MM.1S (cell line): ENCODE results near the gene HOXB5.
A peak's percentile ranks its signal among the peaks of the same experiment; 100 is the strongest.

Source experiments
- DNase-seq: peaks from one replicate; pipeline ENCODE4 v3.0.0-alpha.2; 2015
- H2AFZ ChIP-seq: fragments of 300-600 bp; sonication (generic); 2 replicates; pipeline ENCODE4 v1.6.0; 2016; ENCODE audit warnings: antibody characterized with exemption, low read length
- H3F3A ChIP-seq: fragments of 300-600 bp; sonication (generic); 2 replicates; pipeline ENCODE4 v1.6.1; 2016; ENCODE audit warnings: mild to moderate bottlenecking, antibody characterized with exemption, low read length, moderate library complexity, mixed read lengths; ENCODE audit not compliant: insufficient read depth
- H3K27ac ChIP-seq: fragments of 300-600 bp; sonication (generic); 2 replicates; pipeline ENCODE4 v1.5.1; 2016; ENCODE audit warnings: mild to moderate bottlenecking, low read length
- H3K27me3 ChIP-seq: fragments of 300-600 bp; sonication (generic); replicated peaks from 2 replicates; pipeline ENCODE4 v1.6.0; 2016; ENCODE audit warnings: low read length; ENCODE audit not compliant: insufficient read depth
- H3K36me3 ChIP-seq: fragments of 300-600 bp; sonication (generic); replicated peaks from 2 replicates; pipeline ENCODE4 v1.6.1; 2016; ENCODE audit warnings: mild to moderate bottlenecking, low read length, mixed read lengths; ENCODE audit not compliant: insufficient read depth
- H3K4me1 ChIP-seq: fragments of 300-600 bp; sonication (generic); 2 replicates; pipeline ENCODE4 v1.6.1; 2016; ENCODE audit warnings: low read length, mixed read lengths
- H3K4me2 ChIP-seq: fragments of 300-600 bp; sonication (generic); 2 replicates; pipeline ENCODE4 v1.6.0; 2016; ENCODE audit warnings: low read depth, low read length
- H3K4me3 ChIP-seq: fragments of 300-600 bp; sonication (generic); 2 replicates; pipeline ENCODE4 v1.5.1; 2016; ENCODE audit warnings: low read length, mixed read lengths
- H3K79me2 ChIP-seq: fragments of 300-600 bp; sonication (generic); 2 replicates; pipeline ENCODE4 v1.6.1; 2016; ENCODE audit warnings: mixed run types, low read length, mixed read lengths
- H3K9ac ChIP-seq: fragments of 300-600 bp; sonication (generic); 2 replicates; pipeline ENCODE4 v1.6.1; 2016; ENCODE audit warnings: low read length, mixed read lengths
- H3K9me2 ChIP-seq: fragments of 300-600 bp; sonication (generic); replicated peaks from 2 replicates; pipeline ENCODE4 v1.6.1; 2016; ENCODE audit warnings: mild to moderate bottlenecking, low read length, mixed read lengths; ENCODE audit not compliant: insufficient read depth
- H3K9me3 ChIP-seq: fragments of 300-600 bp; sonication (generic); replicated peaks from 2 replicates; pipeline ENCODE4 v1.6.1; 2016; ENCODE audit warnings: mild to moderate bottlenecking, low read length, mixed read lengths; ENCODE audit not compliant: insufficient read depth
- H4K20me1 ChIP-seq: fragments of 300-600 bp; sonication (generic); 2 replicates; pipeline ENCODE4 v1.6.1; 2016; ENCODE audit warnings: mild to moderate bottlenecking, low read length, moderate library complexity, mixed read lengths; ENCODE audit not compliant: insufficient read depth
- EZH2 ChIP-seq: fragments of 300-600 bp; sonication (generic); optimal IDR thresholded peaks from 2 replicates; pipeline ENCODE3; 2017; ENCODE audit warnings: low read depth, mild to moderate bottlenecking, antibody characterized with exemption, low read length, mixed read lengths
- EZH2phosphoT487 ChIP-seq: fragments of 300-600 bp; sonication (generic); IDR thresholded peaks from 2 replicates; pipeline ENCODE4 v1.6.1; 2018; ENCODE audit warnings: antibody characterized with exemption, low read length
- TF ChIP-seq, protein P1 (sequence below): fragments of 300-600 bp; sonication (generic); IDR thresholded peaks from 2 replicates; pipeline ENCODE4 v1.5.1; 2016; ENCODE audit warnings: antibody characterized with exemption, low read length, mixed read lengths

Gene HOXB5

DNA sequence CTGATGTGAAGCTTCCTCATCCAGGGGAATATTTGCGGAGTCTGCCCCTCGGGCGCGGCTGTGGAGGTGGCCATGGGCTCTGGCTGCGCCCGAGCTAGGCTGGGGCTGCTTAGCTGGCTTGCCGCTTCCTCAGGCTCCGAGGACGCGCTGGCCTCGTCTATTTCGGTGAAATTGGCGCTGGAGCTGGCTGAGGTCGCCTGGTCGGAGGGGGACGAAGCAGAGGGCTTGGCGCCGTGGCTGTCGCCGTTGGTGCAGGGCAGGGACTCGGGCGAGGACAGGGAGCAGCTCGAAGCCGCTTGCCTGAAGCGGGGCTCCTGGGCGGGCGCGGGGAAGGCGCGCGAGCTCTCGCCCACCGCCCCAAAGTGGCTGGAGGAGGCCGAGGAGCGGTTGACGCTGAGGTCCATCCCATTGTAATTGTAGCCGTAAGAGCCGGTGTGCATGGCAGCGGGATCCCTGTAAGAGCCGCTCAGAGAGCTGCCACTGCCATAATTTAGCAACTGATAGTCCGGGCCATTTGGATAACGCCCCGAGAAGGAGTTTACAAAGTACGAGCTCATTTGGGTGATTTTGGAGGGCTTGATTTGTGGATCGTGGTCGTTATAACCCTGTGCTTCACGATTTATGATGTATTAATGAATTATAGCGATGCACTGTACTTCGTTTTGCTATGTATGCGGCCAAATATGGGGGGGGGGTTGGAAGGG, at the start of gene HOXB5:
HOXB5 (minus strand) TSS at position 654 of the 704 bp plus-strand sequence; CDS start at position 557, 97 bp downstream.
- no peaks in the 10 kb centered on the region for H3K36me3 ChIP-seq

DNA sequence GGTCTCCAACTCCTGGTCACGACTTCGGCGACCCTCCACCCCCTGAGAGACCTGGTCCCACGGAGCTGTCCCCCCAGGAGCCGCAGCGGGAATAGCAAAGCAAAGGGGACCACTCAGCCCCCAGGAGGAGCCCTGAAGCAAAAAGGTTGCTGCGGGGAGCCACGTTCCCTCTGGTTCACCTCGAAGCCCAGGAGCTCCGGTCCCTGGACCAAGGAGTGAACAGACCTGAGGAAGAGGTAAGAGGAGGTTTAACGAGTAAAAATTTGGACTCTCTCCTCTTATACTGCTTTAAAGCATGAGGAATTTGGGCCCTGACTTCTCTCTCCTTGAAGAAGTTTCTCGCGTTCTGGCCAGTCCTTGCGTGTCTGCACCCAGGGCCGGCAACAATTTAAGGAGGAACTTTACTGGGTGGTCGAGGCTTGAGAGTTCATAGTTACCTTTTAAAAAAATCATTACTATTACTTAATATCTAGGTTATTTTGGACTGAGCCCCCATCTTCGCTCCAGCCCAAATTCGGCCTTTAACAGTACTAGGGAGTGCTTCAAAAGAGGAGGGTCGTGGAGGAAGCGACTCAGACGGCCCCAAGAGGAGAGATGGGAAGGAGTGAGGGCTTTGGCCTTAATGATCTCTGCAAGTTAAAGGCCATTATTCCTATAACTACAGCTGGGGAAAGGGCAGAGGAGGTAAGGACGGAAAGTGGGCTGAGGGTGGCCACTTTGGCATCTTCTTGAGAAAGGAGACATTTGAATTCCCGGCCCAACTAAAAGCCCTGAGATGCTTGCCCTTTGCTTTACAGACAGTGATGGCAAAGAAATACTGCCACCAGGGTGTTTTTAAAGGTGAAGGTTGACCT, 49.5 kb upstream of the HOXB5 start:
- TF ChIP-seq, protein P1, sequence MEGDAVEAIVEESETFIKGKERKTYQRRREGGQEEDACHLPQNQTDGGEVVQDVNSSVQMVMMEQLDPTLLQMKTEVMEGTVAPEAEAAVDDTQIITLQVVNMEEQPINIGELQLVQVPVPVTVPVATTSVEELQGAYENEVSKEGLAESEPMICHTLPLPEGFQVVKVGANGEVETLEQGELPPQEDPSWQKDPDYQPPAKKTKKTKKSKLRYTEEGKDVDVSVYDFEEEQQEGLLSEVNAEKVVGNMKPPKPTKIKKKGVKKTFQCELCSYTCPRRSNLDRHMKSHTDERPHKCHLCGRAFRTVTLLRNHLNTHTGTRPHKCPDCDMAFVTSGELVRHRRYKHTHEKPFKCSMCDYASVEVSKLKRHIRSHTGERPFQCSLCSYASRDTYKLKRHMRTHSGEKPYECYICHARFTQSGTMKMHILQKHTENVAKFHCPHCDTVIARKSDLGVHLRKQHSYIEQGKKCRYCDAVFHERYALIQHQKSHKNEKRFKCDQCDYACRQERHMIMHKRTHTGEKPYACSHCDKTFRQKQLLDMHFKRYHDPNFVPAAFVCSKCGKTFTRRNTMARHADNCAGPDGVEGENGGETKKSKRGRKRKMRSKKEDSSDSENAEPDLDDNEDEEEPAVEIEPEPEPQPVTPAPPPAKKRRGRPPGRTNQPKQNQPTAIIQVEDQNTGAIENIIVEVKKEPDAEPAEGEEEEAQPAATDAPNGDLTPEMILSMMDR = no peak
- TF ChIP-seq EZH2 = no peak
- TF ChIP-seq EZH2phosphoT487 = no peak
- H3K27ac ChIP-seq = no peak overlapping the region
- no peaks in the 10 kb centered on the region for H3K79me2 ChIP-seq
- DNase-seq = no peak
- H3K4me2 ChIP-seq = no peak overlapping the region
- no peaks in the 10 kb centered on the region for H3K4me1 ChIP-seq
- no peaks in the 10 kb centered on the region for H4K20me1 ChIP-seq
- H3K9me3 ChIP-seq = no peaks in the 10 kb centered on the region
- H3F3A ChIP-seq = no peaks in the 10 kb centered on the region
- H3K9me2 ChIP-seq = no peaks in the 10 kb centered on the region
- no peak overlapping the region for H2AFZ ChIP-seq
- H3K9ac ChIP-seq = no peak overlapping the region
- peaks cover 32% of the 10 kb centered on the region for H3K27me3 ChIP-seq
- H3K36me3 ChIP-seq = no peaks in the 10 kb centered on the region
- H3K4me3 ChIP-seq = no peak overlapping the region

More for the DNA sequence above, at the start of gene HOXB5:
- TF ChIP-seq, protein P1 = no peak
- TF ChIP-seq EZH2phosphoT487 (no peak), EZH2 (no peak)
- no peaks in the 10 kb centered on the region for H3K4me1 ChIP-seq
- H3K9me3 ChIP-seq = no peaks in the 10 kb centered on the region
- peak within 1 kb of the TSS; percentile 19; the same call in 1 of the 2 replicates for H3K9ac ChIP-seq
- peak within 1 kb of the TSS; percentile 65 for H3K4me3 ChIP-seq
- no peaks in the 10 kb centered on the region for H3K79me2 ChIP-seq
- H3F3A ChIP-seq = no peaks in the 10 kb centered on the region
- peaks cover 45% of the 10 kb centered on the region for H3K27me3 ChIP-seq
- no peaks in the 10 kb centered on the region for H4K20me1 ChIP-seq
- no peak within 1 kb of the TSS for H3K27ac ChIP-seq
- no peaks in the 10 kb centered on the region for H3K9me2 ChIP-seq
- peak within 1 kb of the TSS; percentile 99 for H3K4me2 ChIP-seq
- DNase-seq = no peak
- H2AFZ ChIP-seq = peak within 1 kb of the TSS; percentile 63

DNA sequence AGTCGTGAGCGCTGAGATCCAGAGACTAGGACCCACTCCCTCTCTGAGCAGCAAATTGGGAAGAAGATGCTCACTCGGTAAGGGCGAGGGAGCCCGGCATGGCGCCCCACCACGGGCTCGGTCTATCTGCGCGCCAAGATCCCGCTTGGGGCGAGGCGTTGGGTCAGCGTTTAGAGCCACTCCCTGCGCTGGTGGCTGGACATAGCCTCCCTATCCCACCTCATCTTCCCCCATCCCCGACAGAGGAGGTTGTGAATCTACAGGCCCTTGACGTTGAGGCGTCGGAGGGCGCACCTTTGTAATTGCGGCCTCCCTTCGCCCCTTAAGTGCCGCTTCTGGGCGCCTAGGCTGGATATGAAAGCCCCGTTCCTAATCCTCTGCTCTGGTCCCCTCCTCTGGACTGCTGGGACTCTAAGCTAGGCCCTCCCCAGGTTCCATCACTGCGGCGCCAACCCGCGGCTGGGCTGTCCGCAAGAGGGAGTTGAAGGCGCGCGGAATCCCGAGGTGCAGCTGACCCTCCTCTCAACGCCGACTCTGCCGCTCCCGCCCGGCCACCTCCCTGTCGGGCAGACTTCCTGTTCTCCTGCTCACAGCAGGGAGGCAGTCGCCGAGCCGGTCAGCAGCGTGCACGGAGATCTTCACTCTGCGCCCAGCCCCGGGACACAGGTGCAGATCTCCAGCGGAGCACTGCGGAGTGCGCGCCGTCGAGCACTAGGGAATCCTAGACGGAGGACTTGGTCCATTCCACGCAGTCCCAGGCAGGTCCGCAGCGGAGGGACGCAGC, 48.7 kb upstream of the HOXB5 start:
- no peak overlapping the region for H3K4me3 ChIP-seq
- no peaks in the 10 kb centered on the region for H3K9me3 ChIP-seq
- no peaks in the 10 kb centered on the region for H3F3A ChIP-seq
- TF ChIP-seq EZH2phosphoT487 (no peak), EZH2 (no peak)
- TF ChIP-seq, protein P1 = no peak
- no peaks in the 10 kb centered on the region for H3K9me2 ChIP-seq
- peaks cover 40% of the 10 kb centered on the region for H3K27me3 ChIP-seq
- no peak overlapping the region for H3K9ac ChIP-seq
- H3K4me2 ChIP-seq = no peak overlapping the region
- no peak overlapping the region for H2AFZ ChIP-seq
- H3K79me2 ChIP-seq = no peaks in the 10 kb centered on the region
- H4K20me1 ChIP-seq = no peaks in the 10 kb centered on the region
- H3K4me1 ChIP-seq = no peaks in the 10 kb centered on the region
- DNase-seq = no peak
- H3K36me3 ChIP-seq = no peaks in the 10 kb centered on the region
- H3K27ac ChIP-seq = no peak overlapping the region
